ENCODE data around the gene SZRD1.

Gene SZRD1

DNA sequence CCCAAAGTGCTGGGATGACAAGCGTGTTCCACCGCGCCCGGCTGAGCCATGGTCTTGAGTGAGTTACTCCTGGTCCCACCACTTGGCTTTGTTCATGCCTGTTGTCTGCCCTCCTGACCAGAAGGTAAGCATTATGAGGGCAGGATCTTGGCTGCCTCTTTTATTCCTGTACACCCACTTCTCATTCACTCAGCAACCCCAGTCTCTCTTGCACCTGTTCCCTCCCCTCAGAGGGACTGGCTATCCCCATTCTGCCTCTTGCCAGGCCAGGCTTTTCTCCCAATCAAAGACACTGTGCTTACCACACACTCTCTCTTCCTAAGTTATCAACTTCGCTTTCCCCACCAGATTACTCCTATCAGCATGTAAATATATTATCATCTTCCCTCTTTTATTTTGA lies 43.8 kb downstream of the SZRD1 start:
- H3K4me1 Mint-ChIP-seq: peaks cover 6% of the 10 kb centered on the region
- TF ChIP-seq, protein P1, sequence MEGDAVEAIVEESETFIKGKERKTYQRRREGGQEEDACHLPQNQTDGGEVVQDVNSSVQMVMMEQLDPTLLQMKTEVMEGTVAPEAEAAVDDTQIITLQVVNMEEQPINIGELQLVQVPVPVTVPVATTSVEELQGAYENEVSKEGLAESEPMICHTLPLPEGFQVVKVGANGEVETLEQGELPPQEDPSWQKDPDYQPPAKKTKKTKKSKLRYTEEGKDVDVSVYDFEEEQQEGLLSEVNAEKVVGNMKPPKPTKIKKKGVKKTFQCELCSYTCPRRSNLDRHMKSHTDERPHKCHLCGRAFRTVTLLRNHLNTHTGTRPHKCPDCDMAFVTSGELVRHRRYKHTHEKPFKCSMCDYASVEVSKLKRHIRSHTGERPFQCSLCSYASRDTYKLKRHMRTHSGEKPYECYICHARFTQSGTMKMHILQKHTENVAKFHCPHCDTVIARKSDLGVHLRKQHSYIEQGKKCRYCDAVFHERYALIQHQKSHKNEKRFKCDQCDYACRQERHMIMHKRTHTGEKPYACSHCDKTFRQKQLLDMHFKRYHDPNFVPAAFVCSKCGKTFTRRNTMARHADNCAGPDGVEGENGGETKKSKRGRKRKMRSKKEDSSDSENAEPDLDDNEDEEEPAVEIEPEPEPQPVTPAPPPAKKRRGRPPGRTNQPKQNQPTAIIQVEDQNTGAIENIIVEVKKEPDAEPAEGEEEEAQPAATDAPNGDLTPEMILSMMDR (IDR thresholded peaks at IDR 0.05): no peak
- DNase-seq: no peak
- H3K36me3 Mint-ChIP-seq (ENCODE audit: low read depth): no peaks in the 10 kb centered on the region
- no peak overlapping the region for H3K4me3 Mint-ChIP-seq
- no peak overlapping the region for H3K27ac Mint-ChIP-seq
- H3K9me3 Mint-ChIP-seq: no peaks in the 10 kb centered on the region
- H3K27me3 Mint-ChIP-seq (ENCODE audit: low read depth, poor library complexity): peaks cover 19% of the 10 kb centered on the region

DNA sequence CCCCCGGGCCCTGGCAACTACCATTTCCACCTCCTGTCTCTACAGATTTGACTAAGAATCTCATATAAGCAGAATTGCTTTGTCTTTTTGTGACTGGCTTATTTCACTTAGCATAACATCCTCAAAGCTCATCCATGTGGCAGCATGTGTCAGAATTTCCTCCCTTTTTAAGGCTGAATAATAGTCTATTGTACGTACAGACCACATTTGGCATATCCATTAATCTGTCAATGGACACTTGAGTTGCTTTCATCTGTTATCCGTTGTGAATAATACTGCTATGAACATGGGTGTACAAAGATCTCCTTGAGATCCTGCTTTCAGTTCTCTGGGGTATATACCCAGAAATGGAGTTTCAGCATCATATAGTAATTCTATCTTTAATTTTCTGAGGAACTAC lies 46.1 kb downstream of the SZRD1 start:
- Mint-ChIP-seq H3K36me3 (ENCODE audit: low read depth) (no peaks in the 10 kb centered on the region), H3K9me3 (no peaks in the 10 kb centered on the region), H3K27me3 (ENCODE audit: low read depth, poor library complexity) (peaks cover 16% of the 10 kb centered on the region), H3K4me1 (peaks cover 6% of the 10 kb centered on the region), H3K4me3 (no peak overlapping the region), H3K27ac (no peak overlapping the region)
- TF ChIP-seq, protein P1 (IDR thresholded peaks at IDR 0.05): no peak
- DNase-seq: no peak

DNA sequence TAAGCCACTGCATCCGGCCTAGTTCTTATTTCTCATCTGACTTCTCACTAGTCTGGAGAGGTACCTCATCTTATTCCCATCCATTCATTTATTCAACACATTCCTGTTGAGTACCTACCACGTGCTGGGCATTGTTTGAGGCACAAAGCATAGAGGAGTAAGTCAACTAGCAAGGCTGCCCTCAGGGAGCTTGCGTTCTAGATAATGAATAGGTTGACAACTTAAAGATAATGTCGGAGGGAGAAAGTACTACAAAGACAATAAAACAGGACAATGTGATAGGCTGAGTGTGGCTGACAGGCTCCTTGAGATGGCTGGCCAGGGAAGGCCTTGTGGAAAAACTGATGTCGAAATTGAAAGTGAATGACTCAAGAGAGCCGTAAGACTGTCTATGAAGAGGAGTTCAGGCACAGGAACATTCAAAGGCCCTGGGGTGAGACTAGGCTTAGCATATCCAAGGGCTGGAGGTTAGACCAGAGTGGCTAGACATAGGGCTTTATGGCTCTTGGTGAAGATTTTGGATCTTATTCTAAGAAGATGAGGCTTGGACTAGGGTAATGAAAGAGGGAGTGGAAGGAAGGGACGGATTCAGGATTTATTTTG lies 51.9 kb downstream of the SZRD1 start:
- no peaks in the 10 kb centered on the region for H3K9me3 Mint-ChIP-seq

DNA sequence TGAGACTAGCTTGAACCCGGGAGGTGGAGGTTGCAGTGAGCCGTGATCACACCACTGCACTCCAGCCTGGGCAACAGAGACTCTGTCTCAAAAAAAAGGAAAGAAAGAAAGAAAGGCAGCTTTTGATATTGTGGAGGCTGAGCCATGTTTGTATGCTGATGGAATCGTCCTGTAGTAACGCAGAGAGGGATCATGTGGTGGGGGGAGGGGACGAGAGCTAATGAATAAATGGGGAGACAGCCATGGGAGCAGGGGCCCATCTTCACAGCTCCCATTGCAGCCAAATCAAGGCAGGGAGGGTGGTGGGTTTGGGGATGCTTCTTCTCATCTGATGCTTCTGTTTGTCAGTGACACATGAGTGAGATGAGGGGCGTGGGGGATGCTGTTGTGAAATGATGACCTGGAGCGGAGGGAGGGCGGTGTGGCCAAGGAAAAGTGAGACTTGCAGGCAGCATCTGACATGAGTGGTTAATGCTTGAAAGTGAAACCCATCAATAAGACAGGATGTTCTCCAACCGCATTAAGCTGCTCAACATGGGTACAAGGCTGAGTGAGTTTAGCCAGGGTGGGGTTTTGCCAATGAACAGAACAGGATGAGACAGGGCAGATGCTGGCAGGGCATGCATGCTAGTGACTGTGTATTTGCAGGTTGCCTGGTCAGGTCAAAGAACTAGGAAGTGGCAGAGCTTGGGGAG lies 53.5 kb downstream of the SZRD1 start:
- no peak overlapping the region for H3K4me3 Mint-ChIP-seq
- peaks cover 13% of the 10 kb centered on the region for H3K4me1 Mint-ChIP-seq
- TF ChIP-seq, protein P1 (IDR thresholded peaks at IDR 0.05): no peak
- no peaks in the 10 kb centered on the region for H3K36me3 Mint-ChIP-seq (ENCODE audit: low read depth)
- DNase-seq: no peak
- H3K27me3 Mint-ChIP-seq (ENCODE audit: low read depth, poor library complexity): peaks cover 17% of the 10 kb centered on the region
- H3K9me3 Mint-ChIP-seq: no peaks in the 10 kb centered on the region
- no peak overlapping the region for H3K27ac Mint-ChIP-seq

More for the DNA sequence above, 51.9 kb downstream of the SZRD1 start:
- no peak overlapping the region for H3K27ac Mint-ChIP-seq
- H3K4me3 Mint-ChIP-seq: no peak overlapping the region
- peaks cover 13% of the 10 kb centered on the region for H3K4me1 Mint-ChIP-seq
- no peaks in the 10 kb centered on the region for H3K36me3 Mint-ChIP-seq (ENCODE audit: low read depth)
- peaks cover 17% of the 10 kb centered on the region for H3K27me3 Mint-ChIP-seq (ENCODE audit: low read depth, poor library complexity)
- TF ChIP-seq, protein P1 (IDR thresholded peaks at IDR 0.05): no peak
- DNase-seq: no peak

DNA sequence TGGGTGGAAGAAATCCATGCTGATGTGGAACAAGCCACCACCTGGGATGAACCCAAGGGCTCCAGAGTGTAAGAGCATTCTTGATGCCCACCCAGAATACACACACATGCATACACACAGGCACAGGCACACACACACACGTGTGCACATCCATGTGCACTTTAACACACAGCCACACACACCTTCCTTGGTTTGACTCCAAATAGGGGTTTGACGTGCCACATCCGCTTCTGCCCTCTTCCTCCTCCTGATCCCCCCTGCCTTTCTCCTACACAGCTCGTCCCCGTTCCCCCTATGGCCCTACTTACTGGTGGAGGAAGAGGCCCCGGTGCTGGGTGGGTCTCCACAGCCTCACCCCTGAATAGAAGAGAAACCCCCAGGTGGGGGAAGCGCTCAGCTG lies 54.2 kb downstream of the SZRD1 start:
- Mint-ChIP-seq H3K36me3 (ENCODE audit: low read depth) (no peaks in the 10 kb centered on the region), H3K9me3 (no peaks in the 10 kb centered on the region), H3K4me1 (peaks cover 13% of the 10 kb centered on the region), H3K4me3 (no peak overlapping the region), H3K27ac (no peak overlapping the region), H3K27me3 (ENCODE audit: low read depth, poor library complexity) (peaks cover 17% of the 10 kb centered on the region)
- TF ChIP-seq, protein P1 (IDR thresholded peaks at IDR 0.05): no peak
- DNase-seq: no peak

DNA sequence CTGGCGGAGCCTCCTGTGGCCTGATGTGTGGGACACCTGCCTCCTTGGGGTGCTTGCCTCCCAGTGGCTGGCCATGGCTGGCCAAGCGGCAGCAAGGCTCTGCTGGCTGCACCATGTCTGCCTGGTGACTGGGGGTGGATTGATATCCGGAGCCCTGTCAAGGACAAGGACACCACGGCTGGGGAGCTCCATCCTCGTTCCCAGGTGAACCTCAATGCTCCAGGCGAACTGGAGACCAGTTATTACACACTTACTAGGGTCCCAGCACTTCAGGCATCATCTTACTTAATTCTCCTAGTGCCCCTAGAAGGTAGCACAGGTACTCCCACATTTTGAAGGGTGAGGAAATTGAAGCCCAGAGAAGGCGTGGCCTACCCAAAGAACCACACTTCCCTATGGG lies 55.0 kb downstream of the SZRD1 start:
- Mint-ChIP-seq H3K9me3 (no peaks in the 10 kb centered on the region), H3K4me1 (peaks cover 13% of the 10 kb centered on the region), H3K27ac (no peak overlapping the region), H3K4me3 (no peak overlapping the region), H3K27me3 (ENCODE audit: low read depth, poor library complexity) (peaks cover 17% of the 10 kb centered on the region), H3K36me3 (ENCODE audit: low read depth) (no peaks in the 10 kb centered on the region)
- TF ChIP-seq, protein P1 (IDR thresholded peaks at IDR 0.05): no peak
- DNase-seq: no peak

All from nephron progenitor cell (in vitro differentiated cells).